Suprapubic skin (tissue), 4 donors: Measurements from ENCODE around the gene CAMK4. TPM values are rescaled to one million over a fixed set of nuclear protein-coding genes. Genes with fewer than 3 reads are reported as not detected.

Source experiments
- DNase-seq, 2 donors: peaks; one replicate each; pipeline ENCODE4 v3.0.0-alpha.2; 2019; ENCODE audit warnings: low spot score in 2 of 2
- H3K27ac ChIP-seq: fragments of 200-600 bp; sonication (generic); one replicate; pipeline ENCODE4 v1.5.1; 2019
- H3K27me3 ChIP-seq: fragments of 200-600 bp; sonication (generic); one replicate; pipeline ENCODE4 v1.5.1; 2019
- H3K36me3 ChIP-seq: fragments of 200-600 bp; sonication (generic); one replicate; pipeline ENCODE4 v1.5.1; 2019
- H3K4me1 ChIP-seq: fragments of 200-600 bp; sonication (generic); one replicate; pipeline ENCODE4 v1.5.1; 2019
- H3K4me3 ChIP-seq: fragments of 200-600 bp; sonication (generic); one replicate; pipeline ENCODE4 v1.5.1; 2019; ENCODE audit warnings: mild to moderate bottlenecking
- H3K9me3 ChIP-seq: fragments of 200-600 bp; sonication (generic); one replicate; pipeline ENCODE4 v1.5.1; 2019
- EP300 ChIP-seq: sonication (generic); formaldehyde crosslinking; IDR thresholded peaks from one replicate; pipeline ENCODE4 v1.6.1; 2017; ENCODE audit warnings: antibody characterized with exemption
- POLR2A ChIP-seq, 2 donors: fragments of 450-650 bp; IDR thresholded peaks; one replicate each; pipeline ENCODE4 v1.6.1; 2017; ENCODE audit warnings: antibody characterized with exemption in 2 of 2, mild to moderate bottlenecking in 2 of 2, moderate library complexity in 2 of 2
- POLR2AphosphoS5 ChIP-seq, 3 donors: sonication (generic); formaldehyde crosslinking; IDR thresholded peaks; one replicate each; pipeline ENCODE4 v1.6.1; 2017; ENCODE audit warnings: antibody characterized with exemption in 3 of 3
- WGBS: methylation state at CpG from one replicate; pipeline ENCODE4 v1.1.5; 2018; 5-methylcytosine and 5-hydroxymethylcytosine counted together
- total RNA-seq, 4 donors: library from RNA; depleted of rRNA; stranded (reverse); fragments of >200 nt; gene quantifications; one replicate each; pipeline ENCODE4 v1.1.0, GENCODE V29; 2016
- TF ChIP-seq, protein P1 (sequence below), 2 donors: fragments of 200-600 bp in 1 of 2; fragments of 450-650 bp in 1 of 2; sonication (generic) in 1 of 2; IDR thresholded peaks; one replicate each; pipeline ENCODE4 v1.5.1; 2016 to 2019; ENCODE audit warnings: antibody characterized with exemption in 2 of 2, mild to moderate bottlenecking in 1 of 2, moderate library complexity in 1 of 2

Gene CAMK4
- total RNA-seq, 4 donors from 2014 or later, result 0.05 to 2.6 (median 0.21) TPM; not detected in 1

DNA sequence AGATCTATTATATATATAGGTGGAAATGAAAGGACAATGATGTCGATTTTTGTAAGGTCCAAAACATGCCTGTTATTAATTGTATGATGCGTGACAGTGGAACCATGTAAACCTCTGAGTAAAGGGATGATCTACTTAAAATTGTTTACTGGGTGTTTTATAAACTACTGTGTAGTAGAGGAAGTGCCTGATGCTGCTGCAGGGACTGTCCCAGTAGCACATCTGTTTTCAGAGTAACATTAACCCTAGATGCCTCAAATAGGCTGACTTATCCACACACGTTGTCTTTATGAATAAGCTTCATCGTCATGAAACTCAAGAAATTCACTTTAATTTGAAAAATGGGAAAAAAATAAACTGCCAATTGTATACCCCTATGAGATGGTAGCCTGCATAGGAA, 1.7 kb downstream of the CAMK4 start:
- H3K9me3 ChIP-seq, result no peaks in the 10 kb centered on the region
- 86% methylated on average over 4 of the region's 4 CpGs for WGBS
- no peak overlapping the region for H3K4me3 ChIP-seq
- DNase-seq, result no peak
- TF ChIP-seq EP300, result no peak
- TF ChIP-seq POLR2AphosphoS5 (IDR thresholded peaks at IDR 0.05), result no peak
- TF ChIP-seq, protein P1, sequence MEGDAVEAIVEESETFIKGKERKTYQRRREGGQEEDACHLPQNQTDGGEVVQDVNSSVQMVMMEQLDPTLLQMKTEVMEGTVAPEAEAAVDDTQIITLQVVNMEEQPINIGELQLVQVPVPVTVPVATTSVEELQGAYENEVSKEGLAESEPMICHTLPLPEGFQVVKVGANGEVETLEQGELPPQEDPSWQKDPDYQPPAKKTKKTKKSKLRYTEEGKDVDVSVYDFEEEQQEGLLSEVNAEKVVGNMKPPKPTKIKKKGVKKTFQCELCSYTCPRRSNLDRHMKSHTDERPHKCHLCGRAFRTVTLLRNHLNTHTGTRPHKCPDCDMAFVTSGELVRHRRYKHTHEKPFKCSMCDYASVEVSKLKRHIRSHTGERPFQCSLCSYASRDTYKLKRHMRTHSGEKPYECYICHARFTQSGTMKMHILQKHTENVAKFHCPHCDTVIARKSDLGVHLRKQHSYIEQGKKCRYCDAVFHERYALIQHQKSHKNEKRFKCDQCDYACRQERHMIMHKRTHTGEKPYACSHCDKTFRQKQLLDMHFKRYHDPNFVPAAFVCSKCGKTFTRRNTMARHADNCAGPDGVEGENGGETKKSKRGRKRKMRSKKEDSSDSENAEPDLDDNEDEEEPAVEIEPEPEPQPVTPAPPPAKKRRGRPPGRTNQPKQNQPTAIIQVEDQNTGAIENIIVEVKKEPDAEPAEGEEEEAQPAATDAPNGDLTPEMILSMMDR (IDR thresholded peaks at IDR 0.05), result no peak
- no peak for TF ChIP-seq POLR2A (IDR thresholded peaks at IDR 0.05)
- peaks cover 16% of the 10 kb centered on the region for H3K4me1 ChIP-seq
- H3K27ac ChIP-seq, result no peak overlapping the region
- peaks cover 23% of the 10 kb centered on the region for H3K27me3 ChIP-seq
- H3K36me3 ChIP-seq, result no peaks in the 10 kb centered on the region

DNA sequence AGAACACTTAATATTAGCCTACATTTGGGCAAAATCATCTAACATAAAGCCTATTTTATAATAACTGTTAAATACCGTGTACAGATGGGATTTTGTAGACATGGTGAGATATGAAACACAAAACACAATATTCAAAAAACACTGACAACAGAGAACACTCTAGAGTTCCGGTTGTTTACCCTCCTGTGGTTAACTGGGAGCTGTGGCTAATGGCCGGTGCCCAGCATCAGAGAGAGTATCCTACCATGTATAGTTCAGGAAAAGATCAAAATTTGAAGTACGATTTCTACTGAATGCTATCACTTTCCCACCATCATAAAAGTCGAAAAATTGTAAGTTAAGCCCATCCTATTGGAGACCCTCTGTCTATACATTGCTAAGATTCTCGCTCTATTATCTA, 2.4 kb downstream of the CAMK4 start:
- TF ChIP-seq EP300 (no peak), POLR2A (IDR thresholded peaks at IDR 0.05) (no peak), POLR2AphosphoS5 (IDR thresholded peaks at IDR 0.05) (no peak)
- TF ChIP-seq, protein P1 (IDR thresholded peaks at IDR 0.05), result no peak
- DNase-seq, result no peak
- Histone ChIP-seq H3K27me3 (peaks cover 23% of the 10 kb centered on the region), H3K27ac (no peak overlapping the region), H3K36me3 (no peaks in the 10 kb centered on the region), H3K4me3 (no peak overlapping the region), H3K4me1 (peaks cover 16% of the 10 kb centered on the region), H3K9me3 (no peaks in the 10 kb centered on the region)
- 89% methylated on average over 6 of the region's 6 CpGs for WGBS

DNA sequence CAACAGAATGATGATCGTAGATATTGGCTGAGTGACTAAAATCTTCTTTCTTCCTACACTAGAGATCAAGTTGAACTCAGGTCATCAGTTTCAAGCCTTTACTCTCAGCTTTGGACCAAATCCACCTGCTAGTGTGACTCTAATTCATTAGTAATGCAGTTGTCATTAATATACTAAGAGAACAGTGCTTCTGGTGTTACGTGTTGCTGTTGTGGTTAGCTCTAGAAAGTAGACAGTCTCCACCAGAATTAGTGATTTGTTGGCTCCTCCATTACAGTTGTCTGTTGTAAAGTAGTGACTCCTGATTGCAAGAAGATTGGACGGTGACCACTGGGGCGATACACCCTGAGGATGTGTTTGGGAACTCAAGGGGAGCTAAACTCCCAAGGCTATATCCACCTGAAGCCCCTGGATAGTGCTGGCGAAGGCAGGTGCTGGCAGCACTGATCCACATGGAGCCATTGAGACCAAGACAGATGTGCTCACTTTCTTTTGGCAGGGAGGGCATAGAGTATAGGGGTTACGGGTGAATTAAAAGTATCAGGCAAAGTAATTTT, 3.1 kb downstream of the CAMK4 start:
- 76% methylated on average over 6 of the region's 6 CpGs for WGBS
- TF ChIP-seq EP300, result no peak
- TF ChIP-seq, protein P1 (IDR thresholded peaks at IDR 0.05), result no peak
- no peak for TF ChIP-seq POLR2AphosphoS5 (IDR thresholded peaks at IDR 0.05)
- TF ChIP-seq POLR2A (IDR thresholded peaks at IDR 0.05), result no peak

DNA sequence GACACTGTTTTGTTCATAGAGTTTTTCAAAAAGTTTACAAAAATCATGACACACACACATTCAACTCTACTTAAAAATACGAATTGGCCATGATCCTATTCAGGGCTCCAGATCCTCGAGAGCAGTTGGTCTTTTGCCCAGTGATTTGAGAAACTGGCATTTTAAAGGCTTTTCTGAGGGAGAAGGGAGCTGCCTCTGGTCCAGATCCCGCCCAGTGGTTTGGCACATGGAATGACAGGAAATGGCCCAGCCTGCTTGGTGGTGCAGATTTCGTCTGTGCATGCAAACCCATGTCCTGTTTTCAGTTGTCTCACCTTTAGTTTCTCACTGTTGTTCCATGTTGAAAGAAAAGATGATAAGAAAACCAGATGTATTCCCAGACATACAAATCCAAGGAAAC, 3.6 kb downstream of the CAMK4 start:
- 13% methylated on average over 4 of the region's 4 CpGs for WGBS
- Histone ChIP-seq H3K4me1 (peaks cover 16% of the 10 kb centered on the region), H3K27me3 (peaks cover 23% of the 10 kb centered on the region), H3K4me3 (no peak overlapping the region), H3K27ac (no peak overlapping the region), H3K36me3 (no peaks in the 10 kb centered on the region), H3K9me3 (no peaks in the 10 kb centered on the region)
- TF ChIP-seq POLR2AphosphoS5 (IDR thresholded peaks at IDR 0.05), result no peak
- no peak for DNase-seq

More for the DNA sequence above, 3.1 kb downstream of the CAMK4 start:
- no peak overlapping the region for H3K27ac ChIP-seq
- H3K36me3 ChIP-seq, result no peaks in the 10 kb centered on the region
- H3K9me3 ChIP-seq, result no peaks in the 10 kb centered on the region
- DNase-seq, result no peak
- peaks cover 16% of the 10 kb centered on the region for H3K4me1 ChIP-seq
- no peak overlapping the region for H3K4me3 ChIP-seq
- H3K27me3 ChIP-seq, result peaks cover 23% of the 10 kb centered on the region

DNA sequence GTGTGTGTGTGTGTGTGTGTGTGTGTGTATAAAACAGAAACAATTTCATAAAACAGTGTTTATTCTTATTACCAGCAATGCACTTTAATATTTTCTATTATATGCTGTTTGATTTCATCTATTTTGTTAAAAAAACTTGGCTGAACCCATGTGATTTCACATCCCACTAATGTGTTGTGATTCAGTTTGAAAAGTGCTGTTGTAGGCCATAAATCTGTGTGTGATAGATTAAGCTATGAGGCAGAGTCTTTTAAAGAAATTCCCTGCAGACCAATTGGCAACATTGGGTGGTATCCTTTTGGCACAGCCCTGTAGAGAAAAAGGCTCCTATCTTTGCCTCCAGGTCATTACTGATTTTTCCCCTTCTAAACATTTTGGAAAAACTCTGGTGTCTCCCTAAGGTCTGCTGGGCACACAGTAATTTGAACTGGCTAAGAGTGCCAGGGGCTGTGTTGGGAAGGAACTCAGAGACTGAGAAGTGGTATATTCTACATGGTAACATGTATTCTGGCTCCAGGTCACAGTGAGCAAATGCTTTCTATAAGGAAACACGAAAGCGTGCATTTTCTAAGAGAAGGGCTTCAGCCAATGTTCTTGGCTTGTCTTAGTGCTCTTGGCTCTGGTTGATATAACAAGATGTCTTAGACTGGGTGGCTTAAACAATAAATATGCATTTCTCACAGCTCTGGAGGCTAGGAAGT, 4.5 kb downstream of the CAMK4 start:
- DNase-seq, result no peak
- no peak overlapping the region for H3K27ac ChIP-seq

More for the DNA sequence above, 4.5 kb downstream of the CAMK4 start:
- 88% methylated on average over 2 of the region's 2 CpGs for WGBS
- Histone ChIP-seq H3K4me3 (no peak overlapping the region), H3K9me3 (no peaks in the 10 kb centered on the region), H3K36me3 (no peaks in the 10 kb centered on the region), H3K4me1 (peaks cover 12% of the 10 kb centered on the region), H3K27me3 (peaks cover 23% of the 10 kb centered on the region)
- TF ChIP-seq, protein P1 (IDR thresholded peaks at IDR 0.05), result no peak
- TF ChIP-seq POLR2A (IDR thresholded peaks at IDR 0.05) (no peak), EP300 (no peak), POLR2AphosphoS5 (IDR thresholded peaks at IDR 0.05) (no peak)
